CD4-positive, alpha-beta memory T cell (primary cell): Measurements from ENCODE around the gene MRPL10. TPM values are rescaled to one million over a fixed set of nuclear protein-coding genes. Genes with fewer than 3 reads are reported as not detected.

Experiments used
- CTCF ChIA-PET: fragments of 350-600 bp; sonication (Branson Sonifier 250); formaldehyde crosslinking; loops from one replicate; lab custom pipeline; 2021; ENCODE audit warnings: inconsistent platforms; ENCODE audit not compliant: partially characterized antibody; lab: Charles Lee
- POLR2A ChIA-PET: fragments of 350-600 bp; sonication (Branson Sonifier 250); formaldehyde crosslinking; loops from one replicate; lab custom pipeline; 2021; ENCODE audit not compliant: partially characterized antibody; lab: Charles Lee
- DNase-seq, 5 donors: peaks; one replicate each; pipeline versions ENCODE4 v3.0.0 to v3.0.0-alpha.2; 2020 to 2022; ENCODE audit warnings: mixed read lengths in 1 of 5
- H3K27ac ChIP-seq: one replicate; pipeline ENCODE4 v1.7.0; 2013; ENCODE audit warnings: low read depth, low read length
- H3K27me3 ChIP-seq: 2 replicates; pipeline ENCODE4 v1.7.0; 2013; ENCODE audit warnings: mild to moderate bottlenecking, low read length, moderate library complexity; ENCODE audit not compliant: insufficient read depth
- H3K36me3 ChIP-seq: 2 replicates; pipeline ENCODE4 v1.7.0; 2013; ENCODE audit warnings: mild to moderate bottlenecking, low read length, moderate library complexity; ENCODE audit not compliant: insufficient read depth
- H3K4me1 ChIP-seq: 2 replicates; pipeline ENCODE4 v1.7.0; 2013; ENCODE audit warnings: mild to moderate bottlenecking, low read length, moderate library complexity; ENCODE audit not compliant: insufficient read depth
- H3K4me3 ChIP-seq, 2 donors: one replicate each; pipeline ENCODE4 v1.7.0; 2013; ENCODE audit warnings: low read length in 2 of 2, mild to moderate bottlenecking in 1 of 2
- H3K9me3 ChIP-seq, 2 donors: one replicate each; pipeline ENCODE4 v1.7.0; 2013; ENCODE audit warnings: low read length in 2 of 2, control low read depth in 1 of 2; ENCODE audit not compliant: control insufficient read depth in 1 of 2
- H3K27ac Mint-ChIP-seq, 7 donors: one replicate each; pipeline ENCODE4 v1.8.0; 2020 to 2021; ENCODE audit warnings: mixed read lengths in 7 of 7, mild to moderate bottlenecking in 6 of 7, inconsistent platforms in 3 of 7, moderate library complexity in 3 of 7
- H3K27me3 Mint-ChIP-seq, 2 donors: one replicate each; pipeline ENCODE4 v1.8.0; 2020 to 2021; ENCODE audit warnings: mixed read lengths in 2 of 2
- H3K36me3 Mint-ChIP-seq, 2 donors: one replicate each; pipeline ENCODE4 v1.8.0; 2020 to 2021; ENCODE audit warnings: mixed read lengths in 2 of 2, inconsistent platforms in 1 of 2, mild to moderate bottlenecking in 1 of 2
- H3K4me1 Mint-ChIP-seq, 4 donors: one replicate each; pipeline ENCODE4 v1.8.0; 2020 to 2021; ENCODE audit warnings: mixed read lengths in 4 of 4, mild to moderate bottlenecking in 1 of 4
- H3K4me3 Mint-ChIP-seq, 8 donors: one replicate each; pipeline ENCODE4 v1.8.0; 2020 to 2021; ENCODE audit warnings: mixed read lengths in 8 of 8, mild to moderate bottlenecking in 7 of 8, moderate library complexity in 6 of 8, inconsistent platforms in 3 of 8
- H3K9me3 Mint-ChIP-seq, 8 donors: one replicate each; pipeline ENCODE4 v1.8.0; 2020 to 2021; ENCODE audit warnings: mixed read lengths in 8 of 8, mild to moderate bottlenecking in 5 of 8, inconsistent platforms in 3 of 8, moderate library complexity in 1 of 8
- intact Hi-C: fragments of 100-400 bp; cut with micrococcal nuclease; formaldehyde crosslinking; loops from one replicate; pipeline ENCODE4 v1.15.1; 2023
- polyA plus RNA-seq, 2 donors: library from polyadenylated mRNA; unstranded; fragments of 300-500 nt; fragmentation: Illumina TruSeq; gene quantifications; one replicate each; pipeline ENCODE4 v1.2.3, GENCODE V29; 2021
- total RNA-seq, 2 experiments: library from RNA; stranded (reverse); gene quantifications; one replicate each; pipeline ENCODE4 v1.2.3, GENCODE V29; 2021

Gene MRPL10
- total and polyA plus RNA-seq, 4 experiments from 2014 or later = 39.6 to 69.6 (median 43.6) TPM

GRCh38 chr17:47869114-47869513, 37.8 kb upstream of the MRPL10 start:
- intact Hi-C loops = no loop called here
- H3K4me3 Mint-ChIP-seq = no peak overlapping the region
- peaks cover 0 to 1% (median 0%) of the 10 kb centered on the region in 8 donors for H3K9me3 Mint-ChIP-seq
- Histone ChIP-seq H3K9me3 (no peaks in the 10 kb centered on the region), H3K36me3 (no peaks in the 10 kb centered on the region), H3K4me3 (no peak overlapping the region), H3K27me3 (no peaks in the 10 kb centered on the region), H3K4me1 (peaks cover 9% of the 10 kb centered on the region), H3K27ac (no peak overlapping the region)
- H3K27me3 Mint-ChIP-seq = peaks cover 26 to 32% of the 10 kb centered on the region in 2 donors
- peaks cover 0 to 10% (median 6%) of the 10 kb centered on the region in 4 donors for H3K4me1 Mint-ChIP-seq
- ChIA-PET CTCF (no interaction called here), POLR2A (no interaction called here)
- no peak overlapping the region for H3K27ac Mint-ChIP-seq
- H3K36me3 Mint-ChIP-seq = no peaks in the 10 kb centered on the region
- DNase-seq = no peak

GRCh38 chr17:47867813-47868533, 36.6 kb upstream of the MRPL10 start:
- ChIA-PET POLR2A (no interaction called here), CTCF (no interaction called here)
- Mint-ChIP-seq H3K4me3 (no peak overlapping the region), H3K9me3 (no peaks in the 10 kb centered on the region), H3K27ac (no peak overlapping the region), H3K36me3 (no peaks in the 10 kb centered on the region), H3K4me1 (peaks cover 0 to 12% (median 8%) of the 10 kb centered on the region in 4 donors), H3K27me3 (peaks cover 20 to 24% of the 10 kb centered on the region in 2 donors)
- no peak for DNase-seq
- intact Hi-C loops = no loop called here
- Histone ChIP-seq H3K4me3 (no peak overlapping the region), H3K27me3 (no peaks in the 10 kb centered on the region), H3K9me3 (no peaks in the 10 kb centered on the region), H3K36me3 (no peaks in the 10 kb centered on the region), H3K27ac (no peak overlapping the region), H3K4me1 (peaks cover 11% of the 10 kb centered on the region)

- CTCF ChIA-PET = no interaction called here
- no peaks in the 10 kb centered on the region for H3K9me3 Mint-ChIP-seq
- no peaks in the 10 kb centered on the region for H3K9me3 ChIP-seq
Measured at GRCh38 chr17:47866941-47867340, 35.6 kb upstream of the MRPL10 start.

GRCh38 chr17:47864791-47865216, 33.5 kb upstream of the MRPL10 start:
- ChIA-PET POLR2A (interaction anchor here (0.9 kb wide), 3 partner anchors 17 to 24 kb away, joined by 3 read pairs; partner anchors contain the start of gene SCRN2), CTCF (interaction anchor here (1.4 to 2.1 kb wide), 2 partner anchors 15 to 23 kb away, joined by 3 to 8 read pairs; partner anchors contain the start of gene SCRN2)
- Histone ChIP-seq H3K9me3 (no peaks in the 10 kb centered on the region), H3K4me1 (peaks cover 18% of the 10 kb centered on the region), H3K27me3 (no peaks in the 10 kb centered on the region), H3K36me3 (no peaks in the 10 kb centered on the region), H3K4me3 (no peak overlapping the region), H3K27ac (no peak overlapping the region)
- intact Hi-C loops = no loop called here
- H3K4me1 Mint-ChIP-seq = peaks cover 0 to 18% (median 14%) of the 10 kb centered on the region in 4 donors
- H3K36me3 Mint-ChIP-seq = no peaks in the 10 kb centered on the region
- peaks cover 7 to 13% of the 10 kb centered on the region in 2 donors for H3K27me3 Mint-ChIP-seq
- H3K27ac Mint-ChIP-seq = peak overlapping the region in 1 of 7 donors; percentile 37
- no peaks in the 10 kb centered on the region for H3K9me3 Mint-ChIP-seq
- no peak overlapping the region for H3K4me3 Mint-ChIP-seq
- no peak for DNase-seq

More at GRCh38 chr17:47866941-47867340, 35.6 kb upstream of the MRPL10 start:
- no peak for DNase-seq
- Mint-ChIP-seq H3K27ac (no peak overlapping the region), H3K27me3 (peaks cover 17 to 22% of the 10 kb centered on the region in 2 donors), H3K4me1 (peaks cover 0 to 18% (median 14%) of the 10 kb centered on the region in 4 donors), H3K36me3 (no peaks in the 10 kb centered on the region), H3K4me3 (no peak overlapping the region)
- H3K4me1 ChIP-seq = peaks cover 18% of the 10 kb centered on the region
- intact Hi-C loops = no loop called here
- H3K27me3 ChIP-seq = no peaks in the 10 kb centered on the region
- no peaks in the 10 kb centered on the region for H3K36me3 ChIP-seq
- H3K27ac ChIP-seq = no peak overlapping the region
- no peak overlapping the region for H3K4me3 ChIP-seq
- POLR2A ChIA-PET = interaction anchor here (0.6 kb wide), 1 partner anchor 29 kb away, joined by 3 read pairs; no protein-coding TSS in a partner anchor

GRCh38 chr17:47862621-47863440, 31.5 kb upstream of the MRPL10 start:
- Mint-ChIP-seq H3K27me3 (peaks cover 12 to 20% of the 10 kb centered on the region in 2 donors), H3K9me3 (no peaks in the 10 kb centered on the region), H3K36me3 (no peaks in the 10 kb centered on the region), H3K4me3 (peak overlapping the region in 1 of 8 donors; percentile 11), H3K27ac (no peak overlapping the region), H3K4me1 (peaks cover 0 to 18% (median 14%) of the 10 kb centered on the region in 4 donors)
- no peak overlapping the region for H3K27ac ChIP-seq
- H3K9me3 ChIP-seq = no peaks in the 10 kb centered on the region
- POLR2A ChIA-PET = interaction anchor here (0.5 to 1.4 kb wide), 7 partner anchors 10 to 695 kb away, joined by 3 to 5 read pairs (median 4); partner anchors contain the start of genes LRRC46 and MRPL10
- no peaks in the 10 kb centered on the region for H3K27me3 ChIP-seq
- no peaks in the 10 kb centered on the region for H3K36me3 ChIP-seq
- intact Hi-C loops = no loop called here
- CTCF ChIA-PET = interaction anchor here (0.9 to 2.5 kb wide), 4 partner anchors 16 to 27 kb away, joined by 5 to 16 read pairs (median 6); partner anchors contain the start of gene SCRN2
- DNase-seq = no peak
- no peak overlapping the region for H3K4me3 ChIP-seq
- peaks cover 18% of the 10 kb centered on the region for H3K4me1 ChIP-seq

GRCh38 chr17:47860386-47860785, 29.0 kb upstream of the MRPL10 start:
- Histone ChIP-seq H3K27me3 (no peaks in the 10 kb centered on the region), H3K4me3 (no peak overlapping the region), H3K9me3 (no peaks in the 10 kb centered on the region), H3K36me3 (no peaks in the 10 kb centered on the region), H3K4me1 (peaks cover 18% of the 10 kb centered on the region), H3K27ac (no peak overlapping the region)
- ChIA-PET POLR2A (no interaction called here), CTCF (interaction anchor here (1.1 to 1.2 kb wide), 3 partner anchors 18 to 35 kb away, joined by 3 to 4 read pairs (median 3); no protein-coding TSS in a partner anchor)
- peaks cover 7 to 31% of the 10 kb centered on the region in 2 donors for H3K27me3 Mint-ChIP-seq
- intact Hi-C loops = no loop called here
- peak overlapping the region in 1 of 7 donors; percentile 68 for H3K27ac Mint-ChIP-seq
- no peaks in the 10 kb centered on the region for H3K36me3 Mint-ChIP-seq
- DNase-seq = no peak
- peaks cover 0 to 17% (median 13%) of the 10 kb centered on the region in 4 donors for H3K4me1 Mint-ChIP-seq
- H3K9me3 Mint-ChIP-seq = no peaks in the 10 kb centered on the region
- H3K4me3 Mint-ChIP-seq = no peak overlapping the region
